Spleen (tissue), 11 donors: Measurements from ENCODE around the gene ABI3BP. TPM values are rescaled to one million over a fixed set of nuclear protein-coding genes. Genes with fewer than 3 reads are reported as not detected.

Experiments used
- DNase-seq: peaks from one replicate; pipeline ENCODE4 v3.0.0-alpha.2; 2020
- H3K27ac ChIP-seq, 8 donors: fragments of 200-600 bp; sonication (generic) in 7 of 8; 1 replicate in 4 of 8; 2 replicates in 4 of 8; pipeline versions ENCODE4 v1.5.0 to v1.8.0; 2016 to 2021; ENCODE audit warnings: inconsistent platforms in 4 of 8, mild to moderate bottlenecking in 4 of 8, moderate library complexity in 1 of 8
- H3K27me3 ChIP-seq, 7 donors: fragments of 200-600 bp; sonication (generic) in 6 of 7; replicated peaks in 1 of 7; 1 replicate in 4 of 7; 2 replicates in 3 of 7; pipeline versions ENCODE4 v1.5.0 to v1.8.0; 2016 to 2021; ENCODE audit warnings: inconsistent platforms in 3 of 7, mild to moderate bottlenecking in 1 of 7
- H3K36me3 ChIP-seq, 6 donors: fragments of 200-600 bp; sonication (generic) in 5 of 6; 1 replicate in 4 of 6; 2 replicates in 2 of 6; pipeline versions ENCODE4 v1.5.0 to v1.8.0; 2016 to 2021; ENCODE audit warnings: inconsistent platforms in 2 of 6
- H3K4me1 ChIP-seq, 6 donors: fragments of 200-600 bp; sonication (generic) in 5 of 6; 1 replicate in 3 of 6; 2 replicates in 3 of 6; pipeline versions ENCODE4 v1.5.0 to v1.8.0; 2016 to 2021; ENCODE audit warnings: inconsistent platforms in 3 of 6
- H3K4me3 ChIP-seq, 8 donors: fragments of 200-600 bp; sonication (generic) in 7 of 8; 1 replicate in 4 of 8; 2 replicates in 4 of 8; pipeline versions ENCODE4 v1.5.0 to v1.8.0; 2016 to 2021; ENCODE audit warnings: inconsistent platforms in 4 of 8, mild to moderate bottlenecking in 4 of 8, moderate library complexity in 2 of 8
- H3K9me3 ChIP-seq, 8 donors: fragments of 200-600 bp; sonication (generic) in 7 of 8; 1 replicate in 4 of 8; 2 replicates in 4 of 8; pipeline versions ENCODE4 v1.5.0 to v1.8.0; 2016 to 2021; ENCODE audit warnings: inconsistent platforms in 4 of 8
- POLR2A ChIP-seq, 3 donors: fragments of 450-650 bp; IDR thresholded peaks; one replicate each; pipeline ENCODE4 v1.5.1; 2017; ENCODE audit warnings: antibody characterized with exemption in 3 of 3, mild to moderate bottlenecking in 1 of 3
- POLR2AphosphoS5 ChIP-seq, 3 donors: sonication (generic); formaldehyde crosslinking; IDR thresholded peaks; one replicate each; pipeline ENCODE4 v1.5.1; 2017; ENCODE audit warnings: antibody characterized with exemption in 3 of 3
- WGBS, 5 donors: extraction: QIAGEN DNeasy Blood & Tissue Kit in 3 of 5; methylation state at CpG; one replicate each; pipeline versions ENCODE4 v1.1.5 to v1.1.7; 2013 to 2018; 5-methylcytosine and 5-hydroxymethylcytosine counted together
- intact Hi-C: fragments of 100-400 bp; cut with DNase I; formaldehyde crosslinking; loops from one replicate; pipeline ENCODE4 v1.15.0; 2023; ENCODE audit warnings: low total_unique reads
- polyA plus RNA-seq, 3 donors: library from polyadenylated mRNA; stranded (reverse); fragments of 200-250 nt; gene quantifications; one replicate each; pipeline ENCODE4 v1.2.1, GENCODE V29; 2013
- total RNA-seq, 7 donors: library from RNA; depleted of rRNA in 3 of 7; stranded (reverse); fragments of >200 nt in 3 of 7; fragmentation: NEBNext Ultra II Directional in 4 of 7; extraction: Animal tissue kit (Norgen Biotek cat#: 25700) in 4 of 7; gene quantifications; one replicate each; pipeline versions ENCODE4 v1.1.0 to v1.2.1, GENCODE V29; 2016 to 2021
- TF ChIP-seq, protein P1 (sequence below), 11 experiments: fragments of 200-600 bp in 7 of 11; fragments of 450-650 bp in 4 of 11; sonication (generic) in 4 of 11; IDR thresholded peaks in 8 of 11; conservative IDR thresholded peaks in 3 of 11; 1 replicate in 7 of 11; 2 replicates in 4 of 11; pipeline versions ENCODE4 v1.4.0 to v1.8.0; 2016 to 2021; ENCODE audit warnings: antibody characterized with exemption in 11 of 11, inconsistent platforms in 4 of 11, mild to moderate bottlenecking in 1 of 11
- donor health status: healthy with polysubstance abuse.
- donor health status: DM: no; HTN: no; CAD: no; lungs with moderate emphysema.
- donor health status: DM: no; HTN: no; CAD: no.
- donor health status: Bipolar disorder and iron deficiency.
- donor health status: healthy.
- donor health status: DM: no; HTN: no; CAD: no.
- donor health status: DM: yes; HTN: yes; CAD: no.

The ABI3BP gene
- total and polyA plus RNA-seq, 10 donors = 4.2 to 29.9 (median 16.3) TPM

GRCh38 chr3:100717063-100717462 lies 276.2 kb downstream of the ABI3BP start:
- intact Hi-C loops = no loop called here
- 90 to 96% (median 94%) methylated on average over 2 of the region's 2 CpGs for WGBS, 5 donors
- Histone ChIP-seq H3K36me3 (peaks cover 0 to 83% (median 47%) of the 10 kb centered on the region in 6 donors), H3K27ac (no peak overlapping the region), H3K4me3 (no peak overlapping the region), H3K4me1 (peaks cover 10 to 61% (median 36%) of the 10 kb centered on the region in 6 donors), H3K27me3 (no peaks in the 10 kb centered on the region), H3K9me3 (no peaks in the 10 kb centered on the region)
- no peak for DNase-seq
- TF ChIP-seq POLR2A (IDR thresholded peaks at IDR 0.05) (no peak), POLR2AphosphoS5 (IDR thresholded peaks at IDR 0.05) (no peak)
- TF ChIP-seq, protein P1, sequence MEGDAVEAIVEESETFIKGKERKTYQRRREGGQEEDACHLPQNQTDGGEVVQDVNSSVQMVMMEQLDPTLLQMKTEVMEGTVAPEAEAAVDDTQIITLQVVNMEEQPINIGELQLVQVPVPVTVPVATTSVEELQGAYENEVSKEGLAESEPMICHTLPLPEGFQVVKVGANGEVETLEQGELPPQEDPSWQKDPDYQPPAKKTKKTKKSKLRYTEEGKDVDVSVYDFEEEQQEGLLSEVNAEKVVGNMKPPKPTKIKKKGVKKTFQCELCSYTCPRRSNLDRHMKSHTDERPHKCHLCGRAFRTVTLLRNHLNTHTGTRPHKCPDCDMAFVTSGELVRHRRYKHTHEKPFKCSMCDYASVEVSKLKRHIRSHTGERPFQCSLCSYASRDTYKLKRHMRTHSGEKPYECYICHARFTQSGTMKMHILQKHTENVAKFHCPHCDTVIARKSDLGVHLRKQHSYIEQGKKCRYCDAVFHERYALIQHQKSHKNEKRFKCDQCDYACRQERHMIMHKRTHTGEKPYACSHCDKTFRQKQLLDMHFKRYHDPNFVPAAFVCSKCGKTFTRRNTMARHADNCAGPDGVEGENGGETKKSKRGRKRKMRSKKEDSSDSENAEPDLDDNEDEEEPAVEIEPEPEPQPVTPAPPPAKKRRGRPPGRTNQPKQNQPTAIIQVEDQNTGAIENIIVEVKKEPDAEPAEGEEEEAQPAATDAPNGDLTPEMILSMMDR (IDR thresholded peaks at IDR 0.05 in 8 of 11, conservative IDR thresholded peaks at IDR 0.05 in 3 of 11) = no peak

GRCh38 chr3:100715176-100715575 lies 278.0 kb downstream of the ABI3BP start:
- peaks cover 0 to 70% (median 30%) of the 10 kb centered on the region in 6 donors for H3K36me3 ChIP-seq
- H3K27ac ChIP-seq = no peak overlapping the region
- no peak overlapping the region for H3K4me3 ChIP-seq
- TF ChIP-seq, protein P1 (IDR thresholded peaks at IDR 0.05 in 8 of 11, conservative IDR thresholded peaks at IDR 0.05 in 3 of 11) = no peak
- TF ChIP-seq POLR2AphosphoS5 (IDR thresholded peaks at IDR 0.05) (no peak), POLR2A (IDR thresholded peaks at IDR 0.05) (no peak)
- H3K9me3 ChIP-seq = no peaks in the 10 kb centered on the region
- intact Hi-C loops = no loop called here
- H3K4me1 ChIP-seq = peaks cover 20 to 80% (median 52%) of the 10 kb centered on the region in 6 donors
- DNase-seq = no peak
- no peaks in the 10 kb centered on the region for H3K27me3 ChIP-seq

GRCh38 chr3:100710261-100710968 lies 282.8 kb downstream of the ABI3BP start:
- intact Hi-C loops = no loop called here
- no peak for DNase-seq
- no peak for TF ChIP-seq POLR2A (IDR thresholded peaks at IDR 0.05)
- no peak for TF ChIP-seq POLR2AphosphoS5 (IDR thresholded peaks at IDR 0.05)
- TF ChIP-seq, protein P1 (IDR thresholded peaks at IDR 0.05 in 8 of 11, conservative IDR thresholded peaks at IDR 0.05 in 3 of 11) = peak in 4 of 11 experiments; percentile 8 to 20 (median 16)
- peaks cover 0 to 29% (median 14%) of the 10 kb centered on the region in 6 donors for H3K36me3 ChIP-seq
- H3K4me1 ChIP-seq = peaks cover 20 to 54% (median 39%) of the 10 kb centered on the region in 6 donors
- peaks cover 0 to 5% (median 0%) of the 10 kb centered on the region in 7 donors for H3K27me3 ChIP-seq
- H3K4me3 ChIP-seq = peak overlapping the region; percentile 58 to 83 (median 73)
- no peaks in the 10 kb centered on the region for H3K9me3 ChIP-seq
- peak overlapping the region; percentile 71 to 99 (median 96) for H3K27ac ChIP-seq
- WGBS, 5 donors = 20 to 32% (median 26%) methylated on average over 8 of the region's 8 CpGs

DNA sequence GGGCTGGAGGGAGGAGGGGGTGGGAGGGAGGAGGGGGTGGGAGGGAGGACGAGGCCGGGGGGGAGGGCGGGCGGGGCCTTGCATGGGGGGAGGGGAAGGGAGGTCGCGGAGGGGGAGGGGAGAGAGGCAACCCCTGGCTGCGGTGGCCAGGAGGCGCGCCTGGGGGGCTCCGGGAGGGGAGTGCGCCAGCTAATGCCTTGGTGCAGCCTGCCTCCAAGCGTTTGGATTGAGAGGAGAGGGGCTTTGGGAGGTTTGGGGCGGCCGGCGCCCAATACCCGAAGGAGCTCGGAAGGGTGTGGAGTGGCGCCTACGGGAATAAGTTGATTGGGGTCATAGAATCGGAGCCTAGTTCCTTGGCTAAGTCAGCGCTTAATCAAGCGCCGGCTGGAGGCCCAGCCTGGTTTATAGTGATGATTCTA lies 283.4 kb downstream of the ABI3BP start:
- WGBS, 5 donors = 1 to 2% (median 1%) methylated on average over 18 to 23 of the region's 23 CpGs
- peak overlapping the region; percentile 71 to 99 (median 96) for H3K27ac ChIP-seq
- peak; percentile 90 for DNase-seq
- TF ChIP-seq, protein P1 (IDR thresholded peaks at IDR 0.05 in 8 of 11, conservative IDR thresholded peaks at IDR 0.05 in 3 of 11) = peak in 1 of 11 experiments; percentile 22
- TF ChIP-seq POLR2AphosphoS5 (IDR thresholded peaks at IDR 0.05) (no peak), POLR2A (IDR thresholded peaks at IDR 0.05) (no peak)
- H3K9me3 ChIP-seq = no peaks in the 10 kb centered on the region
- peaks cover 0 to 5% (median 0%) of the 10 kb centered on the region in 7 donors for H3K27me3 ChIP-seq
- H3K4me1 ChIP-seq = peaks cover 16 to 49% (median 36%) of the 10 kb centered on the region in 6 donors
- intact Hi-C loops = no loop called here
- H3K36me3 ChIP-seq = peaks cover 0 to 23% (median 11%) of the 10 kb centered on the region in 6 donors
- peak overlapping the region; percentile 58 to 83 (median 73) for H3K4me3 ChIP-seq
